ENCODE results near the gene SEMA4D.

SEMA4D gene

GRCh38 chr9:89512382-89512781 lies 14.5 kb upstream of the SEMA4D start:
- H4K20me1 ChIP-seq (ENCODE audit: insufficient read depth, low read length): no peaks in the 10 kb centered on the region
- no peaks in the 10 kb centered on the region for H3K9me3 ChIP-seq (ENCODE audit: insufficient read depth, low read length)
- TF ChIP-seq EZH2phosphoT487 (IDR thresholded peaks at IDR 0.05; ENCODE audit: low read depth) (no peak), CTCF (IDR thresholded peaks at IDR 0.05; ENCODE audit: low read depth, low read length) (no peak)
- H2AFZ ChIP-seq (ENCODE audit: low read depth, low read length): no peak overlapping the region
- no peak overlapping the region for H3K4me3 ChIP-seq (ENCODE audit: low read length)
- H3K27ac ChIP-seq (ENCODE audit: low read length): no peak overlapping the region
- peaks cover 12% of the 10 kb centered on the region for H3K27me3 ChIP-seq (ENCODE audit: low read depth, low read length)
- no peaks in the 10 kb centered on the region for H3K4me1 ChIP-seq (ENCODE audit: low read length)
- H3K4me2 ChIP-seq (ENCODE audit: low read length): no peak overlapping the region
- H3K9ac ChIP-seq (ENCODE audit: low read length): no peak overlapping the region
- H3K79me2 ChIP-seq (ENCODE audit: low read length): no peaks in the 10 kb centered on the region
- no peaks in the 10 kb centered on the region for H3K36me3 ChIP-seq (replicated peaks; ENCODE audit: low read depth, low read length)

DNA sequence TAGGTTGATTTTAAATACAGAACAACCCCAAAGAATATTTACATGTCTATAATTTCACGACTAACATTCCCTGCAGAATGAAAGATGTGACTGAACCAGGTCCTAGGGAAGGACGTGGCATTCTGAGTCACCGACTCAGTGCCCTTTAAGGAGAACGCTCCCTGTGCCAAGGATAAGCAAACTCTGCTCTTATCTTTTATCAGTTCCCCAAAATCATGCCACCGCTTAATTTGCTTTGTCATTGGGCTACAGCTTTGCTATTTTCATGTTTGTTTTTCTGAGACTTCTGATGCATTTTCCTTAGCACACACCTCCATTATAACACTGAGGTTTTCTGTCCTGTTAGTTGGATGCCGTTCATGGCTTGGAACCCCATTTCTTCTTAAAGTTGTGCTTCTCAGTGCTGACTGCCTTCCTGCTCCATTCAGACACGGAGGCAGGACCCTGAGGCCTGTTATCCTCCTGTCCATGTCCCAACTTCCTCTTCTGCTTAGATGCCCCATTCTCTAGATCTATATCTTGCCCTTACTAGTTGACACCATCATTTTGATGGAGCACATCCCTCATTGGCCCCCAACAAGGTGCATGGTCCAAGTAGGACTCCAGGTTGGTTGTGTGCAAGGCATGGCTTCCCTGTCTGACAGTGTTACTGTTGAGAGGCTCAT lies 11.2 kb upstream of the SEMA4D start:
- no peak overlapping the region for H3K9ac ChIP-seq (ENCODE audit: low read length)
- H3K36me3 ChIP-seq (replicated peaks; ENCODE audit: low read depth, low read length): no peaks in the 10 kb centered on the region
- no peaks in the 10 kb centered on the region for H3K79me2 ChIP-seq (ENCODE audit: low read length)
- H2AFZ ChIP-seq (ENCODE audit: low read depth, low read length): no peak overlapping the region
- peaks cover 12% of the 10 kb centered on the region for H3K27me3 ChIP-seq (ENCODE audit: low read depth, low read length)
- no peak for TF ChIP-seq CTCF (IDR thresholded peaks at IDR 0.05; ENCODE audit: low read depth, low read length)
- no peak for TF ChIP-seq EZH2phosphoT487 (IDR thresholded peaks at IDR 0.05; ENCODE audit: low read depth)
- no peaks in the 10 kb centered on the region for H3K4me1 ChIP-seq (ENCODE audit: low read length)
- H3K9me3 ChIP-seq (ENCODE audit: insufficient read depth, low read length): no peaks in the 10 kb centered on the region
- H3K4me3 ChIP-seq (ENCODE audit: low read length): no peak overlapping the region
- H3K4me2 ChIP-seq (ENCODE audit: low read length): no peak overlapping the region
- H4K20me1 ChIP-seq (ENCODE audit: insufficient read depth, low read length): no peaks in the 10 kb centered on the region
- H3K27ac ChIP-seq (ENCODE audit: low read length): no peak overlapping the region

DNA sequence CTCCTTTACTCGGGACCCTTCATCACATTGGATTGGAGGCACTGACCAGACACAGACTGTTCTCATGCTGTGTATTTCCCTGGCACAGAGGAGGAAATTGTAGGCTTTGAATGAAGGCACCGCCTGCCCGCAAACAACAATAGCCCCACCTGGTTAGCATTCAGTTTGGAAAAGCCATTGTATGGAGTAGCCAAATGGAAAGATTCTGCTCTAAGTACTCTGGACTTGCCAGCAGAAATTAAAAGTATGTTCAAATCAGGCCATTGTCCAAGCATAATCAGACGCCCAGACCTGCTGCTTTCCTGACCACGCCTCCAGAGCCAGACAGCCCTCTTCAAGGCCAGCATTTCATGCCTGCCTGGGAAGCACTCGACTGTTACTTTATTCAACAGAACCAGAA lies 8.0 kb upstream of the SEMA4D start:
- Histone ChIP-seq H3K27me3 (ENCODE audit: low read depth, low read length) (peaks cover 10% of the 10 kb centered on the region; the same call in 1 of the 2 replicates), H3K4me2 (ENCODE audit: low read length) (no peak overlapping the region)

DNA sequence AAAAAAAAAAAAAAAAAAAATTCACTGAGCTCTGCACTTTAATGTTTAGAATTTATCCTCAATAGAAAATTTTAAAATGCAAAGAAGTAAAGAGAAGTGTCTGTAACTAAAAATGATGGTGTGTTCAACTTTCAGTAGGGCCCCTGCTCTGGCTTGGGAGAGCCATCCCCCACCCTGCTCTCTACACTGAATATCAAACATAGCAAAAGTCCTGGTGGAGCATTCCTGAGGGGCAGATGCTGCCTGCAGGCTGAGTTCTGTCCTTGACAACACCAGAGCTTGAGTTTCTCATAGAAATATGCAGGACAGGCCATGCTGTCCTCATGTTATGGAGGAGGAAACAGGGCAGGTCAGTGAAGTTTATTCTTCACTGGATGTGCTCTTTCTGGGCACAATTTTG lies 7.1 kb upstream of the SEMA4D start:
- peaks cover 10% of the 10 kb centered on the region; the same call in 1 of the 2 replicates for H3K27me3 ChIP-seq (ENCODE audit: low read depth, low read length)
- H3K4me2 ChIP-seq (ENCODE audit: low read length): no peak overlapping the region
- H4K20me1 ChIP-seq (ENCODE audit: insufficient read depth, low read length): no peaks in the 10 kb centered on the region
- TF ChIP-seq EZH2phosphoT487 (IDR thresholded peaks at IDR 0.05; ENCODE audit: low read depth): no peak
- TF ChIP-seq CTCF (IDR thresholded peaks at IDR 0.05; ENCODE audit: low read depth, low read length): no peak
- H3K79me2 ChIP-seq (ENCODE audit: low read length): no peaks in the 10 kb centered on the region
- H3K9me3 ChIP-seq (ENCODE audit: insufficient read depth, low read length): no peaks in the 10 kb centered on the region
- no peaks in the 10 kb centered on the region for H3K36me3 ChIP-seq (replicated peaks; ENCODE audit: low read depth, low read length)
- no peak overlapping the region for H2AFZ ChIP-seq (ENCODE audit: low read depth, low read length)
- no peaks in the 10 kb centered on the region for H3K4me1 ChIP-seq (ENCODE audit: low read length)
- no peak overlapping the region for H3K9ac ChIP-seq (ENCODE audit: low read length)
- H3K27ac ChIP-seq (ENCODE audit: low read length): no peak overlapping the region
- no peak overlapping the region for H3K4me3 ChIP-seq (ENCODE audit: low read length)

More for the DNA sequence above, 8.0 kb upstream of the SEMA4D start:
- Histone ChIP-seq H3K27ac (ENCODE audit: low read length) (no peak overlapping the region), H3K9me3 (ENCODE audit: insufficient read depth, low read length) (no peaks in the 10 kb centered on the region), H3K4me1 (ENCODE audit: low read length) (no peaks in the 10 kb centered on the region), H3K79me2 (ENCODE audit: low read length) (no peaks in the 10 kb centered on the region), H4K20me1 (ENCODE audit: insufficient read depth, low read length) (no peaks in the 10 kb centered on the region), H3K4me3 (ENCODE audit: low read length) (no peak overlapping the region), H2AFZ (ENCODE audit: low read depth, low read length) (no peak overlapping the region), H3K9ac (ENCODE audit: low read length) (no peak overlapping the region), H3K36me3 (replicated peaks; ENCODE audit: low read depth, low read length) (no peaks in the 10 kb centered on the region)
- TF ChIP-seq CTCF (IDR thresholded peaks at IDR 0.05; ENCODE audit: low read depth, low read length) (no peak), EZH2phosphoT487 (IDR thresholded peaks at IDR 0.05; ENCODE audit: low read depth) (no peak)
